Mesodermal cell (in vitro differentiated cells): ENCODE results near the gene STX11. TPM values are rescaled to one million over a fixed set of nuclear protein-coding genes. Genes with fewer than 3 reads are reported as not detected.

Experiments
- H3K27ac ChIP-seq: 2 replicates; pipeline ENCODE4 v1.7.0; 2013; ENCODE audit warnings: mild to moderate bottlenecking, low read depth, low read length, moderate library complexity; ENCODE audit not compliant: severe bottlenecking
- H3K36me3 ChIP-seq: 2 replicates; pipeline ENCODE4 v1.7.1; 2013; ENCODE audit warnings: mild to moderate bottlenecking, low read length, moderate library complexity; ENCODE audit not compliant: control insufficient read depth, insufficient read depth
- H3K4me1 ChIP-seq: one replicate; pipeline ENCODE4 v1.7.1; 2013; ENCODE audit warnings: mild to moderate bottlenecking, low read length; ENCODE audit not compliant: insufficient read depth, control insufficient read depth, poor library complexity, severe bottlenecking
- H3K4me3 ChIP-seq: 2 replicates; pipeline ENCODE4 v1.7.0; 2013; ENCODE audit warnings: low read length, control low read depth, mild to moderate bottlenecking; ENCODE audit not compliant: insufficient read depth, poor library complexity, severe bottlenecking; ENCODE audit errors: extremely low read depth
- H3K9me3 ChIP-seq: 2 replicates; pipeline ENCODE4 v1.7.1; 2013; ENCODE audit warnings: mild to moderate bottlenecking, low read length, moderate library complexity; ENCODE audit not compliant: control insufficient read depth
- WGBS, 2 experiments: methylation state at CpG; one replicate each; pipeline ENCODE4 v1.1.5; 2013; ENCODE audit warnings: missing lambda C conversion rate in 2 of 2; ENCODE audit not compliant: insufficient coverage in 2 of 2; 5-methylcytosine and 5-hydroxymethylcytosine counted together
- polyA plus RNA-seq, 2 experiments: library from polyadenylated mRNA; stranded (reverse); fragments of 50-300 nt; gene quantifications; one replicate each; pipeline ENCODE4 v1.2.3, GENCODE V29; 2013

STX11 gene
- 0.77 TPM for polyA plus RNA-seq (2013, experiment 1 of 2)
- 0.76 TPM for polyA plus RNA-seq (2013, experiment 2 of 2)

DNA sequence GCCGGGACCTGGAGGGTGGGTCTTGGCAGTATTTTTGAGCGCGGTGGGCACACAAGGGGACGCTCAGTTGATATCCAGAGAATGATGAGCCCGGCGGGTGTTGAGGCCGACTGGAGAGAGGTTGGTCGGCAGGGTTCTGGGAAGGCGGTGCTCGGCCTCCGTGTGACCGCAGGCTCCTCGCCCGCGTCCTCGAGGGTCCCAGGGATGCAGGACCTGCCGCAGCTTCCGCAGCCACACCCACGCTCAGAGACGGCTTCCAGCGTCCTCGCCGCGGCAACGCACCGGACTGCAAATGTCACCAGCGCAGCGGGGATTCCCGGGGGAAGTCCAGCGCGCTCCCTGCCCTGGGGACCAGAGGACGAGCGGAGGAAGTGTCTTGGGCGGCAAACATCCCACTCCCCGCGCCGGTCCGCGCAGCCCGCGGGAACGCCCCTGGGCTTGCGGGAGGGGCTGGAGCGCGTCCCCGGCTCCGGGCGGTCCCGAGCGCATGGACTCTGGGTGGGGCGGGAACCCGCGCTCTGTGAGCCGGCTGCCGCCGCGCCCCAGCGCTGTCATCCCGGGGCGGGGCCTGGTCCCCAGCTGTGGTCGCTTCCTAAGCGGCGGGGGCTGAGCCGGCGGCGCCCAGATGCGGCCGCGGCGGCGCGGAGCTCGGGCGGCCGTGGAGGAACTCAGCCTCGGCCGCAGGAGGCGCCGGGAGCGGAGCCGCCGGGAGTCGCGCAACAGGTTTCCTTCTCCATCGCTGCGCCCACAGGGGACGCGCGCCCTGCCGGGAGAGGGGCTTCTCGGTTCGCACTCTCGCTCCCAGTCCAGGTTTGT lies at the start of gene STX11:
Gene STX11 (plus strand): TSS at position 624 of the 816 bp plus-strand sequence. CDS start 36,111 bp downstream, outside the sequence.
- WGBS, 2 experiments, result 1% methylated on average over 61 to 80 of the region's 93 CpGs

DNA sequence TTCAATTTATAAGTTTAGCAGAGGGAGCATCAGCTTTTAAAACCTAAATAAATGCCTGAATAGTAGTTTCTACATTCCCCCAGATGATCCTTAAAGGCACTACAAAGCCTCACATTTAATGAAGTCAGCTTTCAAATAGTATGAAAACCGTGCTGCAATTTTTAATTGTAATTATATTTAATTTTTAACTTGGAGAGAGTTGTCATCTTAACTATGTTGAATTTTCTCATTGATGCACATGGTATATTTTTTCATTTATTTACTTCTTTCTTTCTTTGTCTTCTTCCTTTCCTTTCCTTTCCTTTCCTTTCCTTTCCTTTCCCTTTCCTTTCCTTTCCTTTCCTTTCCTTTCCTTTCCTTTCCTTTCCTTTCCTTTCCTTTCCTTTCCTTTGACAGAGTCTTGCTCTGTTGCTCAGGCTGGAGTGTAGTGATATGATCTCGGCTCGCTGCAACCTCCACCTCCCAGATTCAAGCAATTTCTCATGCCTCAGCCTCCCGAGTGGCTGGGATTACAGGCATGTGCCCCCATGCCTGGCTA lies 47.2 kb upstream of the STX11 start:
- Histone ChIP-seq H3K27ac (no peak overlapping the region), H3K4me3 (no peak overlapping the region), H3K36me3 (no peaks in the 10 kb centered on the region), H3K9me3 (no peaks in the 10 kb centered on the region), H3K4me1 (peaks cover 4% of the 10 kb centered on the region)
- WGBS, 2 experiments, result no CpG with 5 or more reads among the region's 4 CpGs

More for the DNA sequence above, at the start of gene STX11:
- Histone ChIP-seq H3K4me3 (peak within 1 kb of the TSS; percentile 62), H3K36me3 (no peaks in the 10 kb centered on the region), H3K4me1 (no peaks in the 10 kb centered on the region), H3K27ac (no peak within 1 kb of the TSS), H3K9me3 (no peaks in the 10 kb centered on the region)

DNA sequence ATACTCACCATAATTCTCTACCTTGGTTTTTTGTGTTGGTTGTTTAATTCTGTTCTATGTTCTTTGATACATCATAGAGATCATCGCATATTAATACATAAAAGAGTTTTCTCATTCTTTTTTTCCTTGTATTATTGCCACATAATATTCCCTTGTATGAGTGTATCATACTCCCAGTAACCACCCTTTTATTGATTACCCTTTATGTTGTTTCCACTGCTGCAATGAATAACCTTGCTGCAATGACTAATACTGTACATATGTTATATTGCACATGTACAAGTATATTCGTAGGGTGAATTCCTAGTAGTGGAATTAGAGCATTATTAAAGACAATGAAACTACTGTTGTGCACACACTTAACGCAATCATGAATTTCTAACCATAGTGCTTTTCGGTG lies 45.8 kb upstream of the STX11 start:
- H3K9me3 ChIP-seq, result no peaks in the 10 kb centered on the region
- H3K4me3 ChIP-seq, result no peak overlapping the region
- H3K27ac ChIP-seq, result no peak overlapping the region
- no peaks in the 10 kb centered on the region for H3K36me3 ChIP-seq
- H3K4me1 ChIP-seq, result peaks cover 4% of the 10 kb centered on the region
- WGBS, 2 experiments, result no CpG with 5 or more reads among the region's 4 CpGs

DNA sequence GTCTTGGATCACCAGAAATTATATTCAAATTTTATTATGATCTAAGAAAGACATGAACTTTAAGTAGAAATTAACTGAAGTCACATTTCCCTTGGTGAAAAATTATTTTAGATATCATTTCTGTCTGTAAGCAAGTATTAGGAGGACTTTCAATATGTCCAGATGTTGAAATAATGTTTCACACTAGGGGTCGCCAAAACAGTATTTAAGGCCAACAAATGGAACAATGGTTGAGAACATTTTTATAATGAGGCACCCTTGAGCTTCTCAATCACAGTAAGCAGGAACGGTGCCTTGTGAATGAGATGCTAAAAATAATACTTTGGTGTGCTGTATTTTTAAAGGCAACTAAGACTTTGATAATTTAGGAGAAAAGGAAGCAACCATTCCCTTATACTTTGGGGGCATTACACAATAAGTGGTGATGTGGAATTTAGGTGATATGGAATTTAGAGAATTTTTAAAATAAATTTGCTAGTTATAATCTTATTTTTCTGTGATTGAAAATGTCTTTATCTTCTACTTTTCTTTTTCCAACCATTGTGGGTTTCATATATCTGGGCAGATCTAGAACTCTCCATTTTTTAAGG lies 45.3 kb upstream of the STX11 start:
- Histone ChIP-seq H3K4me3 (no peak overlapping the region), H3K4me1 (peaks cover 4% of the 10 kb centered on the region), H3K36me3 (no peaks in the 10 kb centered on the region), H3K9me3 (no peaks in the 10 kb centered on the region), H3K27ac (no peak overlapping the region)
- 0 to 22% methylated on average over 2 of the region's 2 CpGs for WGBS, 2 experiments

DNA sequence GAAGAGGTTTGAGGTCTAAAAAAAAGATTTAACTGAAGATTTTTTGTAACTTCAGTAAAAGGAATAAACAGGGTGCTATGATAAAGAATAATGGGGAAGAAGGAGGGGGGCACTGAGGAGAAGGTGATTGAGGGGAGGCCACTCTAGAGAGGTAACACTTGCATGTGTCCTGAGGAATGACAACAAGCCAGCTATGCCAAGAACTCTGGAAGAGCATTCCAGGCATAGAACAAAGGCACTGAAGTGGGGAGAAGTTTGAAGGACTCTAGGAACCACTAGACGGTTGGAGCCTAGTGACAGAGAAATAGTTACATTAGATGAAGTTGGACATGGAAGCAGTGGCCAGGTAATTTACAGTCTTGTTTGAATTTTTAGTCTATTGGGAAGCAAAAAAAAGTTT lies 44.1 kb upstream of the STX11 start:
- H3K9me3 ChIP-seq, result no peaks in the 10 kb centered on the region
- no peak overlapping the region for H3K27ac ChIP-seq
- H3K36me3 ChIP-seq, result no peaks in the 10 kb centered on the region
- WGBS, 2 experiments, result 100% methylated on average over 1 of the region's 1 CpG
- peaks cover 4% of the 10 kb centered on the region for H3K4me1 ChIP-seq
- no peak overlapping the region for H3K4me3 ChIP-seq

DNA sequence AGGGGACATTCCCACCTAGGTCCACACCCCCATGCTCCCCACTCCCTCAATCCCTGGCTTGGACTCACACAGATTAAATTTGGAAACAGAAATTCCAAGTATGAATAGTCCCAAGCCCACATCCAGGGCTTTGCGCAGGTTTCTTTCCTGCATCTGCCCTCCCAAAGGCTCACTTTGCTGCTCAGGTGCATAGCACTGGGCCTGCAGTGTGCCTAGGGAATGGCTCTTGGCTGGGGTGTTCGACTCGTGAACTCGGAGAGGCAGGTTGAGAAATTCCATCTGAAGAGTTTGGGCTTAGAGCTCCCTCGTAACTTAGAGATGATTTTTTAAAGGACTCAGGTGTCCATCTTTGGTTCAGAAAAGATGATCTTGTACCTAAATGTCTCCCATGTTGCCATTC lies 40.1 kb upstream of the STX11 start:
- WGBS, 2 experiments, result 96 to 97% methylated on average over 4 to 5 of the region's 5 CpGs
- Histone ChIP-seq H3K27ac (no peak overlapping the region), H3K4me3 (no peak overlapping the region), H3K36me3 (no peaks in the 10 kb centered on the region), H3K9me3 (no peaks in the 10 kb centered on the region), H3K4me1 (peaks cover 4% of the 10 kb centered on the region)

DNA sequence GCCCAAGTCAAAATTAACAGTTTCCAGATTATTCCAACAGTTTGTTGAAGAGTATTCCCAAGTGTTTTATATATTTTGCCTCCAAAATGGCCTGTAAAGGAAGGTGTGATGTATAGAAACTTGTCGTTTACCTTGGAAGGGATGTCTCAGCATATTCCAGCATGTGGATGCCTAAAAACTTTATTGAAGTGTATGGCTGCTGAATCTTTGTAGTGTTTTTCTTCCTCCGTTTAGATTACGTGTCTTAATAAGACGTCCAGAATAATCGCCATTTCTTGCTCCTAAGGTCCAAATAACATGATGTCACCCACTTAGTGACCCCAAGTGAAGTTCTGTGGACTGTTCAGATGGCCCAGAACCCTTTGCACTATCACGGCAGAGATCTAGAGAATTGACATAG lies 37.0 kb upstream of the STX11 start:
- H3K4me3 ChIP-seq, result no peak overlapping the region
- no peaks in the 10 kb centered on the region for H3K4me1 ChIP-seq
- H3K9me3 ChIP-seq, result no peaks in the 10 kb centered on the region
- H3K36me3 ChIP-seq, result no peaks in the 10 kb centered on the region
- 95% methylated on average over 5 to 6 of the region's 6 CpGs for WGBS, 2 experiments
- no peak overlapping the region for H3K27ac ChIP-seq

DNA sequence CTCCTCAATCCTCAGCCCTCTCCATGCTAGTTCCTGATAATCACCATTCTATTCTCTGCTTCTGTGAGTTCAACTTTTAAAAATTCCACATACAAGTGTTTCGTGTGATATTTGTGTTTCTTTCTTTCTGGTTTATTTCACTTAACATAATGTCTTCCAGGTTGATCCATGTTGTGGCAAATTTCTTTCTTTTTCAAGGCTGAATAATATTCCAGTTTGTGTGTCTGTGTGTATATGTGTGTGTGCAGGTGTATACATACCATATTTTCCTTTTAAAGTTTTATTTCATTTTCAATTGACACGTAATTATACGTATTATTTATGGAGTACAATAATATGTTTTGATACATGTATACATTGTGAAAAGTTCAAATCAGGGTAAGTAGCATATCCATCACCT lies 35.1 kb upstream of the STX11 start:
- no CpG with 5 or more reads among the region's 3 CpGs for whole genome bisulfite sequencing, 2 experiments

DNA sequence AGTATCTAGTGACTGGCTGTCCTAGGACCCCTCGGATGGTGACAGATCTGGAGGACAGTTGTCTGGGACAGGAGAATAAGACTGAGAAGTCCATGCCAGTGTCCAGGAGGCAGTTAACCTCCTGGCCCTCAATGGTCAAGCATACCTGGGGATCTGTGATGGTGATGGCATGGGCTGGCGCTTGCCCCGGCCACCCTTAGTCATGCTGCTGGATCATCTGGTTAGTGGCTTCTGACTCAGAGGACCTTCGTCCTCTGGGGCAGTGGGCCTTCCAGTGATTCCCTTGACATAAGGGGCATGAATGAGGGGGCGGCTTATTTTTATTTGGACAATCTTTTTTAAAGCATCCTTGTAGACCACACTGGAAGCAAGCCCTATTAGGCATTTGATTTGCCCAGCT lies 30.9 kb upstream of the STX11 start:
- H3K4me3 ChIP-seq, result no peak overlapping the region
- H3K36me3 ChIP-seq, result no peaks in the 10 kb centered on the region
- no peak overlapping the region for H3K27ac ChIP-seq
- no peaks in the 10 kb centered on the region for H3K4me1 ChIP-seq
- 92 to 100% methylated on average over 5 of the region's 5 CpGs for WGBS, 2 experiments
- no peaks in the 10 kb centered on the region for H3K9me3 ChIP-seq

More for the DNA sequence above, 35.1 kb upstream of the STX11 start:
- Histone ChIP-seq H3K9me3 (no peaks in the 10 kb centered on the region), H3K27ac (no peak overlapping the region), H3K36me3 (no peaks in the 10 kb centered on the region), H3K4me1 (no peaks in the 10 kb centered on the region), H3K4me3 (no peak overlapping the region)

DNA sequence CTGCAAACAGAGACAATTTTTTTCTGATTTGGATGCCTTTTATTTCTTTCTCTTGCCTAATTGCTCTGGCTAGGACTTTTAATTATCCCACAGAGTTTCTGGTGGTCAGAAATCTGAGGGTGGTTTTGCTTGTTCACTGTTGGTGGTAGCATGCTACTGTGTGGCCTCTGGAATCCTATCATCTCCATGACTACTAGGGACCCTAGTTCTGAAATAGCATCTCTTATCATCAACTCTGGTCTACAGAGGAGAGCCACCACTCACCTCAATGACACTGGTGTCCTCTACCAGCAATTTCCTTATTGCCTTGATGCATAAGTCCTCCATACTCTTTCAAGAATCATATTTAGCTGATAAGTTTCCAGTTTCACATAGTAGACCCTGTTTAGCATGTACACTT lies 27.5 kb upstream of the STX11 start:
- H3K4me1 ChIP-seq, result no peaks in the 10 kb centered on the region
- H3K4me3 ChIP-seq, result no peak overlapping the region

DNA sequence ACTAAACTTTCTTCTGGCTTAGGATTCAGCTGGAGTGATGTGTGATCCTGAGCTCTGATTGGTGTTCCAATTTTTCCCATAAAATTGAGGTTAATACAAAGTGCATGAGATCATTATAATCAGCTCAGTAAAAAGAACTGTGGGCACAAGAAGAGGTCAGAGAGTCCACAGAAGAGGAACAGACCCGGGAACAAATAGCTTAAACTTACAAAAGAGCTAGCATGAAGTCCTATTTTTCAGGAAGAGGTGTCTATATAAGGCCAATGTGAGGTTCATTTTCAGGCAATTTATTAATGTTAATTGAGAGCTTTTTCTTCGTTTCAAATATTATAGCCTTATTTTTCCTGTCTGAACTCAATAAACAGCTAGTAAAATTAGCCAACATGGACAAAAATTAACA lies 26.9 kb upstream of the STX11 start:
- H3K36me3 ChIP-seq, result no peaks in the 10 kb centered on the region
- 90% methylated on average over 1 of the region's 2 CpGs; no CpG with 5 or more reads in 1 of the 2 experiments for WGBS, 2 experiments
- H3K4me1 ChIP-seq, result no peaks in the 10 kb centered on the region
- H3K4me3 ChIP-seq, result no peak overlapping the region
- H3K9me3 ChIP-seq, result no peaks in the 10 kb centered on the region
- H3K27ac ChIP-seq, result no peak overlapping the region

More for the DNA sequence above, 27.5 kb upstream of the STX11 start:
- Histone ChIP-seq H3K27ac (no peak overlapping the region), H3K36me3 (no peaks in the 10 kb centered on the region), H3K9me3 (no peaks in the 10 kb centered on the region)
